ENCODE measurements around the gene PUS10.
"Not testable (repeated sequence)": the region's sequence is repeated elsewhere in the genome, so short reads cannot be mapped to it uniquely, and the experiment has no call there.

The PUS10 gene

DNA sequence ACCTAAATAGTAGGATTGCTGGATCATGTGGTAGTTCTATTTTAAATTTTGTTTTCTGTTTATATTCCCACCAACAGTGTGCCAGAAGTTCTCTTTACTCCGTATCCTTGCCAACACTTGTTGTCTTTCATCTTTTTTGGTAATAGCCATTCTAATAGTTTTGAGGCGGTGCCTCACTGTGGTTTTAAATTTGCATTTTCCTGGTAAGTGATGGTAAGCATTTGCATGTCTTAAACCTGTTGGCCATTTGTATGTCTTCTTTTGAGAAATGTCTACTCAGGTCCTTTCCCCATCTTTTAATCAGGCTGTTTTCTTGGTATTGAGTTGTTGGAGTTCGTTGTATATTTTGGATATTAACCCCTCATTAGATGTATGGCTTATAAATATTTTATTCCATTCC, 85.1 kb downstream of the PUS10 start:
- no peak for DNase-seq (ENCODE audit: low read depth in 3 of 3)

DNA sequence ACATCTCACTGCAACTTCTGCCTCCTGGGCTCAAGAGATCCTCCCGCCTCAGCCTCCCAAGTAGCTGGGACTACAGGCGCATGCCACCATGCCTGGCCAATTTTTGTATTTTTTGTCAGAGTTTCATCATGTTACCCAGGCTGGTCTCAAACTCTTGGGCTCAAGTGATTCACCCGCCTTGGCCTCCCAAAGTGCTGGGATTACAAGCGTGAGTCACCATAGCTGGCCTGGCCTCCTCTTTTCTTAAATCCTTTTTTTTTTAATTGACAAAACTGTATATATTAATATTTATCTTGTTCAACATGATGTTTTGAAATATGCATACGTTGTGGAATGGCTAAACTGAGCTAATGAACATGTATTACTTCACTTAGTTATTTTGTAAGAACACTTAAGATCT, 86.0 kb downstream of the PUS10 start:
- not testable (repeated sequence) for DNase-seq (ENCODE audit: low read depth in 3 of 3)

DNA sequence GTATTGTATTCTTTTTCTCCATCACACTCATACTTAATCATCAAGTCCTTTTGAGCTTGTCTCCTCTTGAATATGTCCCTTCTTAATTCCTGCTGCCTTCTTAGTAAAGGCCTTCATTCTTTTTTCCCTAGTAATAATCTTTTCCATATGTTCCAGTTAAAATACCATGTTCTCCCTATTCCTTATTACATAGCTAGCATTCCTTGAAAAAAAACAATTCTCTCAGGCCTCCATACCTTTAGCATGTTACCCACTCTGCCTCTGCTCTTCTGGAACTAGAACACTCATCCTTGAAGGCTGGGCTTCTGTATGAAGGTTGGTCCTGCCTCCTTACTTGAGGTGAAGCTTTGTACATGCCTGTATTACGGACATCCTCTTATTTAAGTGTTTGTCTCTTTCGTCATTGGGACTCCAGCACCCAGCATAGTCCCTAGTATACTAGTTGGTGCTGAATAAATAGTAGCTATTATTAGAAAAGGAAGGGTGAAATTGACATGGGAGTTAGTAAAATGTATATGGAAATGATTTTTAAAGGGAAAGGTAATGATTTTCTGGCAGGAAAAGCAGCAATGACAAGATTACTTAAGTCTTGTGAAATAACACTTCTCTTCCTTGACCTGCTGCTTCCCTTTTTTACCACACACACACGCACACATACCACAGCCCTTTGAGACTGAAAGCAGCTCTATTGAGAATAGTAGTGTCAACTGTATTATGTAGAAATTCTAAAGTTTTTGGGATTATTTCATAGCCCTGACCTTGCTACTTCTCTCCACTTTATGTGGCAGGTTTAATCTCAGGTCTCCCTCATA, 91.1 kb downstream of the PUS10 start:
- no peak for DNase-seq (ENCODE audit: low read depth in 3 of 3)

DNA sequence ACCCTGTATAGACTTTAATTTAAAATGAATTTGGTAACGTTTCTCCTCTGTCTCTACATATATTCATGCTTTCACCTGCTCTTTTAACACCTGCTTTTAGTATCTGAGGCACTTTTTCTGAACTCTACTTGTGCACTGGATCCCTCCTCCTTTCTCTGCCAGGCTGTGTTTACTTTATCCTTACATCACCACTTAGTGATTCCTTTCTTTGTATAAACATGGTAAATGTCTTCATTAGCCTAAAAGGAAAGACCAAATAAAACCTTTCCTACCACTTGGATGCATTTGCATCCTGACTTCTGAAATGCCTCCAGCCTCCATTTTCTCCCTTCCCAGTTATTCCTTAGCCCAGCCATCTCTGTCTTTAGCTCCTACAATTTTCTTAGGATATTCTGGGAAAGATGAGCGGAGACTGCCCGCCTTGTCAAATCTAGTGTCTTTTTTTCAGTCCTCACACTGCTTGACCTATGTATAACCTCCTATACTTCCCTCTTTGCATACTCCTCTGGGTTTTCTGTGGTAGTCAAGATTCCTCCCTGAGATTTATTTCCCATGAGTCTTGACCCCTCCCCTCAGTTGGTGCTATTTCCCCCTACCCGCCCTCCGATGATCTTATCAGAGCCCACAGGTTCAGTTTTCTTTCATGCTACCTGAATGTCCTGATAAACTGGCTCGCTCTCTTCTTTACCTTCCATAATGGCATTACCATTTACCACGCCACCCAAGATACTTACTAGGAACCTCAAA, 91.9 kb downstream of the PUS10 start:
- DNase-seq (ENCODE audit: low read depth in 3 of 3): no peak

DNA sequence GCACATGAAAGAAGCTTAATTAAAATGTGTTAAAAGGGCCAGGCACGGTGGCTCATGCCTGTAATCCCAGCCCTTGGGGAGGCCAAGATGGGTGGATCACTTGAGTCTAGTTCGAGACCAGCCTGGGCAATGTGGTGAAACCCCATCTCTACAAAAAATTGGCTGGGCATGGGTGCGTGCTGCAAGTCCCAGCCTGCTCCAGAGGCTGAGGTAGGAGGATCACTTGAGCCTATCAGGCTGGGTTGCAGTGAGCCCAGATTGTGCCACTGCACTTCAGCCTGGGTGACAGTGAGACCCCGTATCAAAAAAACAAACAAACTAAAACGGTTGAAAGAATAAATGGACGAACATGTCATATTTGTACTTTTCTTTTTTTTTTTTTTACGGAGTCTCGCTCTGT, 110.7 kb downstream of the PUS10 start:
- no peak for DNase-seq (ENCODE audit: low read depth in 3 of 3)

- no peak for DNase-seq (ENCODE audit: low read depth in 3 of 3)
Measured at GRCh38 chr2:60906395-60906794, 111.7 kb downstream of the PUS10 start.

- not testable (repeated sequence) for DNase-seq (ENCODE audit: low read depth in 3 of 3)
Measured at GRCh38 chr2:60905867-60906266, 112.2 kb downstream of the PUS10 start.

DNA sequence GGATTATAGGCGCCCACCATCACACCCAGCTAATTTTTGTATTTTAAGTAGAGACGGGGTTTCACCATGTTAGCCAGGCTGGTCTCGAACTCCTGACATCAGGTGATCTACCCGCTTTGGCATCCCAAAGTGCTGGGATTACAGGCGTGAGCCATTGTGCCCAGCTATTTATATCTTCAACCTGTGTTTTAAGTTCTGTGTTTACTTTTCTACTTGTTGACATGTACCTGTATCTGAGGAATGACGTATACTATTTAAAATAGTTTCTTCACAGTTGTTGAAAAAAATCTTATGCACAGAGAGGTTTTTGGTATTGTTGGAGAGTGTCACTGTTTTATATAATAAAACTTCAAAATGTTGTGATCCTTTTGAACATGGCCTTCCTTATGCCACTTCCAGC, 116.8 kb downstream of the PUS10 start:
- not testable (repeated sequence) for DNase-seq (ENCODE audit: low read depth in 3 of 3)

DNA sequence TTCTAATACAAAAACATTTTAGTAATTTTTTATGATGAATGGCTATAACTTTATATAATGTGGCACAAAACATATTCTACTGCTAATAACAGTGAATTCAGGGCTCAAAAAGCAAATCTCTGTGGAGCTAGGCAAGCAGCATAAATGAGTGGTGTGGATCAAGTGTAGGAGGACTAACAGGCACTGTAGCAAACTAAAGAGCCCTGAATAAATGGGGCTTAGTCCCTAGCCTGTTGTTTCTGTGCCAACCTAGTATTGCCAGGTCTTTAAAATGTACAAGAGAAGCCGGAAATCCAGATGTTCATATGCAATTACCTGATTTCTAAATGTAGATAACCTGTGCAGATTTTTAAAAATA, 118.2 kb downstream of the PUS10 start:
- no peak for DNase-seq (ENCODE audit: low read depth in 3 of 3)

- DNase-seq (ENCODE audit: low read depth in 3 of 3): peak; percentile 33 to 60 (median 48)
Measured at GRCh38 chr2:60899230-60899891, 118.7 kb downstream of the PUS10 start.

DNA sequence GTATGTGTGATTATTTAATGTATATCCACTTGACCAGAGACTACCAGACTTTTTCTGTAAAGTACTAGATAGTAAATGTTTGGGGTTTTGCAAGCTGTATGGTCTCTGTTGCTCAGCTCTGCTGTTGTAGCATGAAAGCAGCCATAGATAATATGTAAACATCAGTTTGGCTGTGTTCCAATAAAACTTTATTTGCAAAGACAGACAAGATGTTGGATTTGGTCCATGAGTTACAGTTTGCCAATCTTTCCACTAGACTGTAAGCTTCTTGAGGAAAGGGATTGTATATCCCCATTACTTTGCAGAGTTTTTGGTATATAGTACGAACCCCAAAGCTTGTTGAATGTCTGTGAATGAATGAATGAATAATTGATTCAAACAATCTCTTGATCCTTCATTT, 119.5 kb downstream of the PUS10 start:
- DNase-seq (ENCODE audit: low read depth in 3 of 3): no peak
